IMR-90 (cell line): ENCODE results near the gene DMRT2.

Experiments
- CEBPB ChIP-seq: IDR thresholded peaks from 2 replicates; pipeline ENCODE4 v1.6.1; 2012; ENCODE audit warnings: low read depth, low read length, improper control_type of control experiment
- CHD1 ChIP-seq: IDR thresholded peaks from 2 replicates; pipeline ENCODE4 v1.6.1; 2012; ENCODE audit warnings: low read depth, low read length, improper control_type of control experiment
- CTCF ChIP-seq: conservative IDR thresholded peaks from 2 replicates; pipeline ENCODE4 v1.5.1; 2012; ENCODE audit warnings: mild to moderate bottlenecking, low read depth, low read length, improper control_type of control experiment
- FOS ChIP-seq: fragments of 150-350 bp; IDR thresholded peaks from 2 replicates; pipeline ENCODE4 v1.6.1; 2016; ENCODE audit warnings: low read depth, low read length
- MAFK ChIP-seq: IDR thresholded peaks from 2 replicates; pipeline ENCODE4 v1.6.1; 2012; ENCODE audit warnings: low read depth, low read length, improper control_type of control experiment
- MXI1 ChIP-seq: IDR thresholded peaks from 2 replicates; pipeline ENCODE4 v1.6.1; 2012; ENCODE audit warnings: low read depth, mild to moderate bottlenecking, low read length, moderate library complexity, borderline replicate concordance
- NFE2L2 ChIP-seq: fragments of 150-350 bp; IDR thresholded peaks from 2 replicates; pipeline ENCODE4 v1.6.1; 2016; ENCODE audit warnings: low read depth, mild to moderate bottlenecking, low read length
- POLR2A ChIP-seq: IDR thresholded peaks from 2 replicates; pipeline ENCODE4 v1.6.1; 2012; ENCODE audit warnings: mild to moderate bottlenecking, low read depth, low read length
- RAD21 ChIP-seq: IDR thresholded peaks from 2 replicates; pipeline ENCODE4 v1.6.1; 2012; ENCODE audit warnings: low read length, improper control_type of control experiment
- RFX5 ChIP-seq: IDR thresholded peaks from 2 replicates; pipeline ENCODE4 v1.8.0; 2012; ENCODE audit warnings: low read depth, mild to moderate bottlenecking, low read length, moderate library complexity
- SMC3 ChIP-seq: fragments of 150-350 bp; IDR thresholded peaks from 2 replicates; pipeline ENCODE4 v1.6.1; 2016; ENCODE audit warnings: low read depth, mild to moderate bottlenecking, antibody characterized with exemption, low read length, moderate library complexity
- TF ChIP-seq, protein P1 (sequence below): fragments of 150-350 bp; IDR thresholded peaks from 2 replicates; pipeline ENCODE4 v1.6.1; 2016; ENCODE audit warnings: low read depth, mild to moderate bottlenecking, low read length, moderate library complexity, borderline replicate concordance
- TF ChIP-seq, protein P2 (sequence below): fragments of 150-350 bp; IDR thresholded peaks from 2 replicates; pipeline ENCODE4 v1.6.1; 2017; ENCODE audit warnings: mild to moderate bottlenecking, antibody characterized with exemption, low read length, low read depth

DNA sequence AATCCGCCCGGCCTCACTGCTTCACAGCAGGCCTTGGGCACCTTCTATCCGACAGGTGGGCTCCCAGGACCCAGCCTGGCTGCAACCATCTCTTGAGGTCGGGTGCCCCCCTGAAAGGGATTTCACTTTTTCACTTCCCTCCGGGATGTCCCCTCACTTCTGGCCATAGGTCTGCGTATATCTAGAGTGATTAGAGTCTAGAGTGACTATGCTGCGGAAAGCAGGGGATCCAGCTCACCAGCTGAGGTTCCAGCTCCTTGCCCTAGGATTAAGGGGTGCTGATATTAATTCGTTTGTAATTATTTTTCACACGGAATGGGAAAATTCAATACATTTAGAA is 3.1 kb downstream of the DMRT2 start:
- TF ChIP-seq CEBPB (no peak), RFX5 (no peak), RAD21 (no peak), MAFK (no peak), POLR2A (no peak), CHD1 (no peak), CTCF (no peak), FOS (no peak), NFE2L2 (no peak), MXI1 (no peak), SMC3 (no peak)
- TF ChIP-seq, protein P1, sequence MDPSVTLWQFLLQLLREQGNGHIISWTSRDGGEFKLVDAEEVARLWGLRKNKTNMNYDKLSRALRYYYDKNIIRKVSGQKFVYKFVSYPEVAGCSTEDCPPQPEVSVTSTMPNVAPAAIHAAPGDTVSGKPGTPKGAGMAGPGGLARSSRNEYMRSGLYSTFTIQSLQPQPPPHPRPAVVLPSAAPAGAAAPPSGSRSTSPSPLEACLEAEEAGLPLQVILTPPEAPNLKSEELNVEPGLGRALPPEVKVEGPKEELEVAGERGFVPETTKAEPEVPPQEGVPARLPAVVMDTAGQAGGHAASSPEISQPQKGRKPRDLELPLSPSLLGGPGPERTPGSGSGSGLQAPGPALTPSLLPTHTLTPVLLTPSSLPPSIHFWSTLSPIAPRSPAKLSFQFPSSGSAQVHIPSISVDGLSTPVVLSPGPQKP, result no peak
- TF ChIP-seq, protein P2, sequence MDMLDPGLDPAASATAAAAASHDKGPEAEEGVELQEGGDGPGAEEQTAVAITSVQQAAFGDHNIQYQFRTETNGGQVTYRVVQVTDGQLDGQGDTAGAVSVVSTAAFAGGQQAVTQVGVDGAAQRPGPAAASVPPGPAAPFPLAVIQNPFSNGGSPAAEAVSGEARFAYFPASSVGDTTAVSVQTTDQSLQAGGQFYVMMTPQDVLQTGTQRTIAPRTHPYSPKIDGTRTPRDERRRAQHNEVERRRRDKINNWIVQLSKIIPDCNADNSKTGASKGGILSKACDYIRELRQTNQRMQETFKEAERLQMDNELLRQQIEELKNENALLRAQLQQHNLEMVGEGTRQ, result no peak
